Trophoblast cell (in vitro differentiated cells and primary cell): ENCODE results near the gene CSF2.

Experiments
- DNase-seq, 2 donors: peaks; one replicate each; pipeline ENCODE4 v3.0.0-alpha.2; 2016
- H2AFZ ChIP-seq: 2 replicates; pipeline ENCODE4 v1.6.1; 2013; ENCODE audit warnings: low read length, moderate library complexity, mild to moderate bottlenecking; ENCODE audit not compliant: insufficient read depth, poor library complexity
- H2AK5ac ChIP-seq: 2 replicates; pipeline ENCODE4 v1.6.1; 2013; ENCODE audit warnings: mild to moderate bottlenecking, low read length
- H2BK120ac ChIP-seq: 2 replicates; pipeline ENCODE4 v1.6.1; 2013; ENCODE audit warnings: low read length, mild to moderate bottlenecking, moderate library complexity; ENCODE audit not compliant: insufficient read depth, poor library complexity
- H2BK12ac ChIP-seq: 2 replicates; pipeline ENCODE4 v1.6.1; 2013; ENCODE audit warnings: mild to moderate bottlenecking, low read length, moderate library complexity
- H2BK5ac ChIP-seq: 2 replicates; pipeline ENCODE4 v1.6.1; 2013; ENCODE audit warnings: low read length, low read depth, moderate library complexity, mild to moderate bottlenecking; ENCODE audit not compliant: poor library complexity
- H3K14ac ChIP-seq: 2 replicates; pipeline ENCODE4 v1.6.1; 2013; ENCODE audit warnings: mild to moderate bottlenecking, low read length
- H3K18ac ChIP-seq: 2 replicates; pipeline ENCODE4 v1.6.1; 2013; ENCODE audit warnings: mild to moderate bottlenecking, low read length
- H3K23ac ChIP-seq: 2 replicates; pipeline ENCODE4 v1.6.1; 2013; ENCODE audit warnings: low read length
- H3K27ac ChIP-seq: 2 replicates; pipeline ENCODE4 v1.5.1; 2013; ENCODE audit warnings: low read depth, mild to moderate bottlenecking, inconsistent platforms, low read length, moderate library complexity
- H3K27me3 ChIP-seq: 2 replicates; pipeline ENCODE4 v1.6.1; 2013; ENCODE audit warnings: inconsistent platforms, mild to moderate bottlenecking, low read length, moderate library complexity; ENCODE audit not compliant: insufficient read depth
- H3K36me3 ChIP-seq, 2 experiments: 1 replicate in 1 of 2; 2 replicates in 1 of 2; pipeline ENCODE4 v1.6.1; 2013; ENCODE audit warnings: low read length in 2 of 2, mild to moderate bottlenecking in 2 of 2, moderate library complexity in 1 of 2; ENCODE audit not compliant: insufficient read depth in 2 of 2, control insufficient read depth in 1 of 2
- H3K4ac ChIP-seq: 2 replicates; pipeline ENCODE4 v1.6.1; 2013; ENCODE audit warnings: low read depth, mild to moderate bottlenecking, low read length, moderate library complexity
- H3K4me1 ChIP-seq, 2 experiments: 1 replicate in 1 of 2; 2 replicates in 1 of 2; pipeline ENCODE4 v1.6.1; 2013; ENCODE audit warnings: low read length in 2 of 2, mild to moderate bottlenecking in 2 of 2, moderate library complexity in 1 of 2; ENCODE audit not compliant: insufficient read depth in 2 of 2, control insufficient read depth in 1 of 2
- H3K4me2 ChIP-seq: 2 replicates; pipeline ENCODE4 v1.6.1; 2013; ENCODE audit warnings: inconsistent platforms, mild to moderate bottlenecking, low read length, moderate library complexity
- H3K4me3 ChIP-seq: 2 replicates; pipeline ENCODE4 v1.5.1; 2013; ENCODE audit warnings: mild to moderate bottlenecking, low read depth, low read length, inconsistent platforms
- H3K79me1 ChIP-seq: one replicate; pipeline ENCODE4 v1.6.1; 2013; ENCODE audit warnings: low read length
- H3K79me2 ChIP-seq: 2 replicates; pipeline ENCODE4 v1.6.1; 2013; ENCODE audit warnings: low read length, mild to moderate bottlenecking; ENCODE audit not compliant: control insufficient read depth, insufficient read depth, poor library complexity
- H3K9ac ChIP-seq: 2 replicates; pipeline ENCODE4 v1.6.1; 2013; ENCODE audit warnings: mild to moderate bottlenecking, low read length
- H3K9me3 ChIP-seq: 2 replicates; pipeline ENCODE4 v1.6.1; 2013; ENCODE audit warnings: low read depth, mild to moderate bottlenecking, control low read depth, inconsistent platforms, low read length; ENCODE audit not compliant: insufficient read depth
- H4K12ac ChIP-seq: 2 replicates; pipeline ENCODE4 v1.6.1; 2013; ENCODE audit warnings: low read depth, mild to moderate bottlenecking, low read length, moderate library complexity
- H4K8ac ChIP-seq: 2 replicates; pipeline ENCODE4 v1.6.1; 2013; ENCODE audit warnings: low read depth, mild to moderate bottlenecking, low read length, moderate library complexity
- H4K91ac ChIP-seq: one replicate; pipeline ENCODE4 v1.6.1; 2013; ENCODE audit warnings: low read depth, mild to moderate bottlenecking, low read length, moderate library complexity
- WGBS: extraction: QIAGEN DNeasy Blood & Tissue Kit; methylation state at CpG from one replicate; pipeline ENCODE4 v1.1.7; 2013; ENCODE audit warnings: missing lambda C conversion rate; ENCODE audit not compliant: insufficient read length, insufficient coverage; ENCODE audit errors: extremely low coverage; 5-methylcytosine and 5-hydroxymethylcytosine counted together

CSF2 gene

GRCh38 chr5:132074772-132075718, 1.5 kb downstream of the CSF2 start:
- Histone ChIP-seq H2BK5ac (no peak overlapping the region), H2AFZ (no peak overlapping the region), H4K8ac (no peak overlapping the region), H2BK120ac (no peak overlapping the region), H3K4me1 (no peaks in the 10 kb centered on the region), H3K27ac (no peak overlapping the region), H3K9ac (no peak overlapping the region), H3K9me3 (no peaks in the 10 kb centered on the region), H3K14ac (no peak overlapping the region), H2BK12ac (no peak overlapping the region), H3K79me2 (no peaks in the 10 kb centered on the region), H3K4me3 (no peak overlapping the region), H3K23ac (no peak overlapping the region), H4K91ac (no peak overlapping the region), H3K4ac (no peak overlapping the region), H3K36me3 (no peaks in the 10 kb centered on the region), H3K18ac (no peak overlapping the region), H3K27me3 (no peaks in the 10 kb centered on the region), H4K12ac (no peak overlapping the region), H3K4me2 (no peak overlapping the region), H2AK5ac (no peak overlapping the region), H3K79me1 (no peaks in the 10 kb centered on the region)
- DNase-seq, result no peak
- WGBS, result no CpG with 5 or more reads among the region's 16 CpGs

DNA sequence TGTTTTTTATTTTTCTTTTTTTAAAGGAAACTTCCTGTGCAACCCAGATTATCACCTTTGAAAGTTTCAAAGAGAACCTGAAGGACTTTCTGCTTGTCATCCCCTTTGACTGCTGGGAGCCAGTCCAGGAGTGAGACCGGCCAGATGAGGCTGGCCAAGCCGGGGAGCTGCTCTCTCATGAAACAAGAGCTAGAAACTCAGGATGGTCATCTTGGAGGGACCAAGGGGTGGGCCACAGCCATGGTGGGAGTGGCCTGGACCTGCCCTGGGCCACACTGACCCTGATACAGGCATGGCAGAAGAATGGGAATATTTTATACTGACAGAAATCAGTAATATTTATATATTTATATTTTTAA, 2.1 kb downstream of the CSF2 start:
- H3K27me3 ChIP-seq, result no peaks in the 10 kb centered on the region
- no peaks in the 10 kb centered on the region for H3K79me1 ChIP-seq
- H3K18ac ChIP-seq, result no peak overlapping the region
- H3K9ac ChIP-seq, result no peak overlapping the region
- DNase-seq, result no peak
- H3K4me1 ChIP-seq, result no peaks in the 10 kb centered on the region
- no peak overlapping the region for H3K4me2 ChIP-seq
- H3K9me3 ChIP-seq, result no peaks in the 10 kb centered on the region
- H3K23ac ChIP-seq, result no peak overlapping the region
- no peak overlapping the region for H4K12ac ChIP-seq
- H2BK12ac ChIP-seq, result no peak overlapping the region
- no peaks in the 10 kb centered on the region for H3K79me2 ChIP-seq
- H3K4me3 ChIP-seq, result no peak overlapping the region
- H4K91ac ChIP-seq, result no peak overlapping the region
- H3K14ac ChIP-seq, result no peak overlapping the region
- no peak overlapping the region for H3K27ac ChIP-seq
- no peaks in the 10 kb centered on the region for H3K36me3 ChIP-seq
- no peak overlapping the region for H2BK120ac ChIP-seq
- no peak overlapping the region for H4K8ac ChIP-seq
- H2AFZ ChIP-seq, result no peak overlapping the region
- H2BK5ac ChIP-seq, result no peak overlapping the region
- no peak overlapping the region for H3K4ac ChIP-seq
- no peak overlapping the region for H2AK5ac ChIP-seq
- no CpG with 5 or more reads among the region's 2 CpGs for WGBS

DNA sequence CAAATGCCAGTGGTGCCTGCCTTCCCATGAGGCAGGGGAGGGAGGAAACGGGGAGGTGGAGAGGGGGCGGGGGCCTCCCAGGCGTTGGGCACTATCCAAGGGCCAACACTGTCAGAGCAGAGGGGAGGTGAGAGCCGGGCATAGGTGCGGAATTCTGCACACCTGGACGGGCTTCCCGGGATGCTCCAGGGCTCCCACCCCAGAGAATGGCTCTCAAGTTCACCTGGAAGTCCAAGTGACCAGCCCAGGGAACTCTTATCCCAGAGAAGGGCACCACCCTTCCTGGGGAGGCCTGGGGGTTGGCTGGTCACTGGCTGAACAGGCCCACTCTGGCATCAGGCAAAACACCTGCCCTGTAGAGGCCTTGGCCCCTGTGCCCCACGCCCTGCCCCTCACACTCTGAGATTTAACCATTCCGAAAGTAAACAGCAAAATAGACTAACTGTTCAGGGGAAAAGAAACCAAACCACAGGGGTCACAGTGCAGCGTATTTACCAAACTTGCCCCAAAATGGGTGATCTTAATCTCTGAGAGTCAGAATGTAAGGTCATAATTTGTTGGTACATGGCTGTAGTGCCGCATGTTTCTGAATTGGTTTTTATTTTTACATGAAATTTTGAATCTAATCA, 2.7 kb downstream of the CSF2 start:
- no peak overlapping the region for H2BK120ac ChIP-seq
- H2AFZ ChIP-seq, result no peak overlapping the region
- H3K4me1 ChIP-seq, result no peaks in the 10 kb centered on the region
- H3K4ac ChIP-seq, result no peak overlapping the region
- no peak overlapping the region for H3K27ac ChIP-seq
- H3K23ac ChIP-seq, result no peak overlapping the region
- H2BK12ac ChIP-seq, result no peak overlapping the region
- H3K4me2 ChIP-seq, result no peak overlapping the region
- no peaks in the 10 kb centered on the region for H3K79me1 ChIP-seq
- DNase-seq, result no peak
- no peak overlapping the region for H4K8ac ChIP-seq
- H3K14ac ChIP-seq, result no peak overlapping the region
- no peaks in the 10 kb centered on the region for H3K36me3 ChIP-seq
- no peak overlapping the region for H2AK5ac ChIP-seq
- no peak overlapping the region for H3K18ac ChIP-seq
- H4K91ac ChIP-seq, result no peak overlapping the region
- H3K4me3 ChIP-seq, result no peak overlapping the region
- H3K79me2 ChIP-seq, result no peaks in the 10 kb centered on the region
- no CpG with 5 or more reads among the region's 11 CpGs for WGBS
- no peak overlapping the region for H2BK5ac ChIP-seq
- no peak overlapping the region for H4K12ac ChIP-seq
- no peak overlapping the region for H3K9ac ChIP-seq
- no peaks in the 10 kb centered on the region for H3K9me3 ChIP-seq
- H3K27me3 ChIP-seq, result no peaks in the 10 kb centered on the region

- Histone ChIP-seq H3K79me2 (no peaks in the 10 kb centered on the region), H3K4me2 (no peak overlapping the region), H4K8ac (no peak overlapping the region), H3K79me1 (no peaks in the 10 kb centered on the region), H3K23ac (no peak overlapping the region), H3K27me3 (no peaks in the 10 kb centered on the region), H3K4ac (no peak overlapping the region), H3K27ac (no peak overlapping the region), H3K4me3 (no peak overlapping the region), H2BK120ac (no peak overlapping the region), H2AK5ac (no peak overlapping the region), H2BK12ac (no peak overlapping the region), H3K36me3 (no peaks in the 10 kb centered on the region), H3K9ac (no peak overlapping the region), H3K4me1 (no peaks in the 10 kb centered on the region), H3K14ac (no peak overlapping the region), H3K9me3 (no peaks in the 10 kb centered on the region), H3K18ac (no peak overlapping the region), H2BK5ac (no peak overlapping the region), H4K12ac (no peak overlapping the region), H4K91ac (no peak overlapping the region), H2AFZ (no peak overlapping the region)
- DNase-seq, result no peak
- WGBS, result no CpG with 5 or more reads among the region's 8 CpGs
Observed at GRCh38 chr5:132076983-132077382, 3.4 kb downstream of the CSF2 start.
